HG02943 (cell line): ENCODE results near the gene SNAP25.

Experiments
- ATAC-seq: cut with Tn5 transposase; IDR thresholded peaks from one replicate; pipeline ENCODE4 v1.9.1; 2021; ENCODE audit warnings: mild to moderate bottlenecking, low read depth, moderate library complexity; ENCODE audit not compliant: unreplicated experiment

SNAP25 gene

DNA sequence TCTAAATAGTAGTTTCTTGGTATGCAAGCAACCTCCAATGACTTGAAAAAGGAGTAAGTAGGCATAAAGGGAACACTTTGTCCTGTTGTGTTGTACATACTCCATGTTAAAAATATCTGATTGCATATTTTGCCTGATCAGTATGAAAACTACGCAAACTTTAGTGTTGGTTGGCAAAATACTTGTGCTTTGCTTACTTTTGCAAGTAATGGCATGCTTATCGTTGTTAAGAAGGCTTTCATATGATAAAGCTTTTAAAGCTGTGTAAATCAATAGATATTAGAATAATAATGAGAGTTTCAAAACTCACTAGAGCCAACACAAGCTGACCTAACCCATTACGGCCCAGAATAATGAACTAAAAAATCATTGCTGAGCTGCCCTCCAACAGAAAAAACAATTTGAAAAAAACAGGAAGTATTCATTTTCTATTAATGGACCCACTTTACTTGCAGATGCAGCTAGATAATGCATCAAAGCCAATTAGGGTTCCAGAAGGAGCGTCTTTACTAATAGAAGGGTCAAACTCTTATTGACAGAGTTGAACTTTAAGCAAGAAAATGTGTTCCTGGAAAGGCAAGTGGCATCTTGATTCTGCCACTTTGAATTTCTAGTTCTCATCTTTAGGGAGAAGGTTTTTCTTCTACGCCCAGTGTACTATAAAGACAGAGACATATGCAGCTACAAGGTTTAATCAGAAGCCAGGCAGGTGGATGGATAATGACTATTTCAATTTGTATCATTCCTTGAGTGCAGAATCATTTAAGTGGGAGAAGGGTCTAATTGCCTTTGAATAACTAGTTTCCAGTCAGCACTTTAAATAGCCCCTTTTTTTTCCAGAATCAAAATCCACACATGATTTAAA, 82.2 kb downstream of the SNAP25 start:
- ATAC-seq: no peak

DNA sequence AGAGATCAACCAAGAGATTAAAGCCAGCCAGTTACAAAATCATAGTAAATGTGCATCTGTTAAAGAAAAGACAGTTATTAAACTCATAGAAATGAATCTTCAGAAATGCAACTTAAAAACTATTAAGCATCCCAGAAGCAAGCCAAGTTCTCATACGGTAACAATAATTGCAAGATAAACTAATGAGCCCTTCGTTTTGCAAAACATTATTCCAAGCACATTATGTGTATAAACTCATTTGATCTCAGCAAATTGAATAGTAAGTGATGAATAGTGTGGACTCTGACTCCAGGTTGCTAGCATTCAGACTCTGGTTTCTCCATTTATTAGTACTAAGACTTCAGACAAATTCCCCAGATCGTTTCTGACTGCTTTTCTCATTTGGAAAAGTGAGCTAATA, 85.2 kb downstream of the SNAP25 start:
- ATAC-seq: no peak

DNA sequence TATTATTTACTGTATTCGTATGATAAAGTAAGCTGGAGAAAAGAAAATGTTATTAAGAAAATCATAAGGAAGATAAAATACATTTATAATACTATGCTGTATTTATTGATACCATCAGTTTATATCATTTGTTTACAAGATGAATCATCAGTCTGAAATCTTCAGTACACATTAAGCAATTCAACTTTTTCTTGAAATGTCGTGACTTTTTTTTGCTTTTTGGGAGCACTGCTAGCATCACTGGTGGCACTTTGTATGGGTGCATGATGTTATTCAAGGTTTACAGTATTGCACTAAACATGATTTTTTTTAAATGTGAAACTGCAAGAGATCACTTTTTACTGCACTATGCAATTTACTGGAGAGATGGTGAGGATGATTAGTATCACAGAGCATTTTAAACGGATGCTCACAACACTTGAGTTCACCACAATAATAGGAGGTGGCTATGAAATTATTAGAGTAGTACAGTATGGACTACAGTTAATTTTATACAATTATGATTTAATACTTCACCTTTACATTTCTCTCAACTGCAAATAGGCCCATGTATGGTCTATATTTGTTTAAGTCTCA, 85.9 kb downstream of the SNAP25 start:
- ATAC-seq: no peak

DNA sequence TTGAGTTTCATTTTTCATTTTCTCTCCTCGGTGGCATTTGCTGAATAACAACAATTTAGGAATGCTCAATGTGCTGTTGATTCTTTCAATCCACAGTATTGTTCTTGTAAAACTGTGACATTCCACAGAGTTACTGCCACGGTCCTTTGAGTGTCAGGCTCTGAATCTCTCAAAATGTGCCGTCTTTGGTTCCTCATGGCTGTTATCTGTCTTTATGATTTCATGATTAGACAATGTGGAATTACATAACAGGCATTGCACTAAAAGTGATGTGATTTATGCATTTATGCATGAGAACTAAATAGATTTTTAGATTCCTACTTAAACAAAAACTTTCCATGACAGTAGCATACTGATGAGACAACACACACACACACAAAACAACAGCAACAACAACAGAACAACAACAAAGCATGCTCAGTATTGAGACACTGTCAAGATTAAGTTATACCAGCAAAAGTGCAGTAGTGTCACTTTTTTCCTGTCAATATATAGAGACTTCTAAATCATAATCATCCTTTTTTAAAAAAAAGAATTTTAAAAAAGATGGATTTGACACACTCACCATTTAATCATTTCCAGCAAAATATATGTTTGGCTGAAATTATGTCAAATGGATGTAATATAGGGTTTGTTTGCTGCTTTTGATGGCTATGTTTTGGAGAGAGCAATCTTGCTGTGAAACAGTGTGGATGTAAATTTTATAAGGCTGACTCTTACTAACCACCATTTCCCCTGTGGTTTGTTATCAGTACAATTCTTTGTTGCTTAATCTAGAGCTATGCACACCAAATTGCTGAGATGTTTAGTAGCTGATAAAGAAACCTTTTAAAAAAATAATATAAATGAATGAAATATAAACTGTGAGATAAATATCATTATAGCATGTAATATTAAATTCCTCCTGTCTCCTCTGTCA, 88.1 kb downstream of the SNAP25 start:
- ATAC-seq: no peak

DNA sequence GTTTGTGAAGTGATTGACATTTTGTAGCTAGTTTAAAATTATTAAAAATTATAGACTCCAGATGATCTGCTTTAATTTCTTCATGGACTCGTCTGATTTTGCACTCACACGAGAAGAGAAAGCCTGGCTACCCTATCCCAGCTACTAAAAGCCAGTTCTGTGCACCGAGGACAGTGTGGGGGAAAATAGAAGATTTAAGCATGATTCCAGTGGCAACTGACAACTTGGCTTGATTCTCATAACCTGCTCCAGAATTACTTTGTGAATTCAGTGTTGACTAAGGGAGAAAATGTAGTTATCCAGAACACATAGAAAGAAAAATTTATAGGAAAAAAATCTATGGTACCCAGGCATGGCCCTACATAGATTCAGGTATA, 88.7 kb downstream of the SNAP25 start:
- no peak for ATAC-seq

DNA sequence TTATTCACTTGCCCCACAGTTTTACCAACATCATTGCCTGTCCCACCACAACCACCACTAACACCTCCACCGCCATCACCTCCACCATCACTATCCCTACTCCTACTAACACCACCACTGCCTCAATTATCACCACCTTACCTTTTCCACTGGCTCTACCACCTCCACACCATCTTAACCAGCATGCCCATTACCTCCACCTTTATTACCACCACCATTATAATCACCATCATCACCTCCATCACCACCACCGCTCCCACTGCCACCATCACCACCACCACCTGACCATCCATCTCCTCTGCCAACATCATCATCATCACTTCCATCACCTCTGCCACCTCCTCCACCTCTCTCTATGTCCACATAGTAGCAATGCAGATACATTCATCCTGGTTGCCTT, 90.0 kb downstream of the SNAP25 start:
- ATAC-seq: no peak

DNA sequence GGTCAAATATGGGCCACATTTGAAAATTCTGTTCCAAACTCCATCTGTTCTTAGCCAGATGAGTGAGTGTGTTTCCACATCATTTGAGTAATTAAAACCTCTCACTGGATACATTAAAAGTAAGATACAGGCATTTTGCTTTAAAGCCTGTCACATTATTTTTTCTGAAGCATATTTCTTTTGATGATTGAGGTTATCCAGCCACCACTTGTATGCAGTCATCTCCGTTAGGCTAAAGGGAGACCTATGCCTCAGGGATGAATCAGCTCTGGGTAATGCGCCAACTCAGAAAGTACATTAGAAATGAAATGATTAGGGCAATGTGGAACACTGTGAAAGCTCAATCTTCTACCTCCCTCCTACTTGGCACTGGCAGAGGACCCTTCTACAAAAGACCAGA, 90.7 kb downstream of the SNAP25 start:
- ATAC-seq: no peak

DNA sequence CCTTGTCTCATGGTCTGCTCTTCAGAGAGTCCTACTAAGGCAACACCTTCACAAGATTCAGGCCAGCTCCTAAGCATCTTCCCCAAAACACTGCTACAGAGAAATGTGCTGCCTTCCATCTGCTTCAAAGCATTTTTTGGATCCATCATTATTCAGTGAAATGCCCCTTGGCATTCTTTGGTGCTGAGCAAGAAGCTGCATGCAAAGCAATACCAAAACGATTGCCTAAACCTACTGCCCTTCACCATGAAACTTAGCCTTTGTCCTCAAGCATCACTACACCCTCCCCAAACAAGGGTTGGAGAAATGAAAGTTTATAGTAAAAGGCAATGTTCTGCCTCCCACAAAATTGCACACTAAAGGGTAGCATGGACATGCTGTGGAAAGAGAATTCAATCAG, 93.5 kb downstream of the SNAP25 start:
- ATAC-seq: no peak

DNA sequence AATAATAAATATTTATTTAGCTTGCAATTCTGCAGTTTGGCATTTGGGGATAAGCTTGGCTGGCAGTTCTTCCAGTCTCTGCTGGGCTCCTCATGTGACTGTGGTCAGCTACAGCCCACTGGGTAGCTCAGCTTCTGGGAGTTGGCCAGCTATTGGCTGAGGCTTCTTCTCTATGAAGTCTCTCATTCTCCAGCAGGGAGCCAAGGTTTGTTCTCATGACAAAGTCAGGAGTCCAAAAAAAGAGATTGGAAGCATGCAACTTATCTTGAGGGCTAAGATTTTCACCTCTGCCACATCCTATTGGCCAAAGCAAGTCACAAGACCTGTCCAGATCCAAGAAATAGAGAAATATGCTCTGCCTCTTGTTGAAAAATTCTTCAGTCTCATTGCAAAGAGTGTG, 94.6 kb downstream of the SNAP25 start:
- ATAC-seq: no peak

DNA sequence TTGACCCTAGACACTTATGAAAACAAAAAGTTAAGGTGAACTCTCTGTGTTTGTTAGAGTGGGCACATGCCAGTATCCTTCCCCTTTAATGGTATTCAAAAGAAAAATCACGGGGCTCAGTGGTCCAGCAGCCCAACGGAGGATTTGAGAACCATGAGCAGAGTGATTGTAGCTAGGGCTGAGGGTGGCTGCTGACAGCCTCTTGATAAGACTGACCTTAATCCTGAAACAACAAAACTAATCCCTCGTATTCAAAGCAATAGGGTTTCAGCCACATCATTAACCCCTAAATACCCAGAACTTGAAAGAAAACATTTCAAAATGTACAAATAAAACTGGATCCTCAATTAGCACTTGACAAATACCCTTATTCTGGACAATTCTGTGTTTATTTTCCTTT, 95.1 kb downstream of the SNAP25 start:
- no peak for ATAC-seq

DNA sequence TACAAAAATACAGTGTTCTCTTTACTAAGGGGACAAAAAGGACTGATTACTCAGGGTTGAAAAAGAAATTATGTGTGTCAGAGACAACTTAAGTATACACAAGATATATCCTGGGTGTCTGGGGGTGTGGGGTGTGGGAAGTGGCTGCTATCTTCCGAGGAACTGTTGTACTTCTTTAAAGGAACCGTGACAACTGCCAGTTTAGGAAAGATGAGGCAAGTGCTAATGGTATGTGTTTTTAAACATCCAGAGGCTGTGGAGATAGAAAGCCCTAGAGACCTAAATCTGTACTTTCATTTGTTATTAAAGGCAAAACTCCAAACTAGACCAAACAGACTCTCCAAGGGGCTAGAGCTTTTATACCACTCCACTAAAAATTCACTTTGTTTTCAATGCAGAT, 95.6 kb downstream of the SNAP25 start:
- no peak for ATAC-seq

DNA sequence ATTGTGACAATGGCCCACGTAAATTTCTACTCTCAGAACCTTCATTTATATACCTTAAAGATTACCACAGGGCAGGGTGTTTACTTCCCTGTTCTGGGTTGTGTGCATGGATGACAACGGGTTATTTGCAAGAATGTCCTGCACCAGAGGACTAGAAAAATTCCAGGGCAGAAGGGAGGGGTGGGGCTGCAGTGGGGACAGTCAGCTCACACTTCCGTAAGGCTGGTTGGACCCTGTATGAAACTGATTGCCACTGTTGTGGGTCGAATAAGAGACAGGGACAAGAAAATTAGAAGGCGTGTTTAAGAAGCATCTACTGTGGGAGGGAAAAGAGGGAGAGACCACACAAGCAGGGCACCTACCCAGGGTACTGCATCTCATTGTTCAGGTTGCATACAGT, 96.5 kb downstream of the SNAP25 start:
- ATAC-seq: no peak

DNA sequence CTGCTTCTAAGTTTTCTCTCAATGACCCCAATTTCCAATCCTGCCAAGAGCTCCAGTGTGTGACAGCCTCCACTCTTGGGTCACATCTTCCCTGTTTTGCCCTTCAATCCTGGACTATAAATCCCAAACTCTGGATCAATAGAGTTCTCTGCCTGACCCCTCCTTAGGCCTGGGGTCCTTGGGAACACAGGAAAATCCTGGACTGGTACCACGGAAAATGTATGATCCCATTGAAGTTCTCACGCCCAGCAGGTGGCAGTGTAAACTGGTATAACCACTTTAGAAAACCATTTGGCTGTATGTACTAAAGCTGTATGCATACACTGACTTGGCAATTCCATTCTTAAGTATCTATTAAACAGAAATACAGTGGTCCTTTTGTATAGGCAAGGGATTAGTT, 98.0 kb downstream of the SNAP25 start:
- ATAC-seq: no peak

DNA sequence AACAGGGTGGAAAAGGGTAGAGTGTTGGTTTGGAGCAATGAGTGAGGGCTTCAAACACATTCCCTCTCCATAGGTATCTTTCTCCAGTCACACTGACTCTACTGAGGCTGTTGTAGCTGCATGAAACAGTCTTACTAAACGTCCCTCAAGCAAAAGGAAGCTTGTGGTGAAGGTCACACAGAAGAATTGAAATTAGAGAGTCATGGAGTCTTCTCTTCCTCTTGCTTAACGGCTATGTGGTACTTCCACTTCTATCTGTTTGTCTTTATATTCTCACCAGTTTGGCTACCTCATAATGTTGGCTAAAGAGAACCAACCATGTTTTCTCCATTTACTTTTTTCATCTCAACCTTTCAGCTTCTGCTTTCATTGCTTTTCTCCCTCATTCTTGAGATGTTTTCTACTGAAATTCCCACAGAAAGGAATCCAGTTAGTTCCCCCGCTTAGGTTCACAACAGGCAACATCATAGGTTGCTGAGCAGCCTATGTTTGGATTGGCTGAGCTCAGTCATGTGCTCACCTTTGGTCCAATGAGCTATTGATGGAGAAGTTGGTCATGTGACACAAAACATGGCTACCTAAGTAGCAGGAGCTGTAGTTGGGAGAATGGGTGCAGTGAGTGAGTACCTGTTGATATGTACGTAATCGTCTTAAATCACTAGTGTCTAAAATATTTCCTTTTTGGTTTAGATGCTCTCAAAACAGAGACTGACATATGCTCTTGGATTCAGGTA, 99.8 kb downstream of the SNAP25 start:
- no peak for ATAC-seq

DNA sequence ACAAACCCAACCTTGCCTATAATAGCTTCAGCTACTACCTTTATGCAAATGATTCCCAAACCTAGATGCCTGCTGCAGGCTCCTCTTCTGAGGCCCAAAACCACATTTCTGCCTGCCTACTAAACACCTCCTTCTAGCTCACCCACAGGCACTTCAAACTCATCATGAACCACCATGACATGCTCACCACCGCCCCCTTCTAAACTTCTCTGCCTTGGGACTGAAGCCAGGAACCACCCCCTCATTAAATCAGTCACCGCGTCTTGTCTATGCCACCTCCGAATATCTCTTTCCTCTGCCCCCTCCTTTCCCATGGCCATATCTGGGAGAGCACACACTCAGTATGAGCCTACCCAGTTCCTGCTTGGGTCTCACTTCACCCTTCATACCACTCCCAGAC, 101.2 kb downstream of the SNAP25 start:
- ATAC-seq: no peak

DNA sequence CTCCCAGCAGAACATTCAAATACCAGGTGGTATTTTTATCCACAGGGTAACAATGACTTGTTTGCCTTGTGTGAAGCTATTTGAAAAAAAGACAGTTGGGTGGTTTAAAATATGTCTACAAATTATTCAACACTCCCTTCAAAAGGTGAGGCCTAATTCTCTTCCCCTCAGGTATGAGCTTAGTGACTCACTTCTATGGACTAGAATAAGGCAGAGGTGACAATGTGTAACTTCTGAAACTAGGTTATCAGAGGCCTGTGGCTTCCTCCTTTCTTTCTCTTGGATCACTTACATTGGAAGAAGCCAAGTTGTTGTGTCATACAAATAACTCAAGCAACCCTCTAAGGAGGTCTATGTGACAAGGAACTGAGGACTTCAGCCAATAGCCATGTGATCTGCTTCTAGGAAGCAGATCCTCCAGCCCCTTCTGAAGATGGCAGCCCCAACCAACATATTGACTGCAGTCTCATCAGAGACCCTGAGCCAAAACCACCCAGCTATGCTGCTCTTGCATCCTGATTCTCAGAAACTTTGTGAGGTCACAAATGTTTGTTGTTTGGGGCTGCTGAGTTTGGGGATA, 102.6 kb downstream of the SNAP25 start:
- no peak for ATAC-seq

DNA sequence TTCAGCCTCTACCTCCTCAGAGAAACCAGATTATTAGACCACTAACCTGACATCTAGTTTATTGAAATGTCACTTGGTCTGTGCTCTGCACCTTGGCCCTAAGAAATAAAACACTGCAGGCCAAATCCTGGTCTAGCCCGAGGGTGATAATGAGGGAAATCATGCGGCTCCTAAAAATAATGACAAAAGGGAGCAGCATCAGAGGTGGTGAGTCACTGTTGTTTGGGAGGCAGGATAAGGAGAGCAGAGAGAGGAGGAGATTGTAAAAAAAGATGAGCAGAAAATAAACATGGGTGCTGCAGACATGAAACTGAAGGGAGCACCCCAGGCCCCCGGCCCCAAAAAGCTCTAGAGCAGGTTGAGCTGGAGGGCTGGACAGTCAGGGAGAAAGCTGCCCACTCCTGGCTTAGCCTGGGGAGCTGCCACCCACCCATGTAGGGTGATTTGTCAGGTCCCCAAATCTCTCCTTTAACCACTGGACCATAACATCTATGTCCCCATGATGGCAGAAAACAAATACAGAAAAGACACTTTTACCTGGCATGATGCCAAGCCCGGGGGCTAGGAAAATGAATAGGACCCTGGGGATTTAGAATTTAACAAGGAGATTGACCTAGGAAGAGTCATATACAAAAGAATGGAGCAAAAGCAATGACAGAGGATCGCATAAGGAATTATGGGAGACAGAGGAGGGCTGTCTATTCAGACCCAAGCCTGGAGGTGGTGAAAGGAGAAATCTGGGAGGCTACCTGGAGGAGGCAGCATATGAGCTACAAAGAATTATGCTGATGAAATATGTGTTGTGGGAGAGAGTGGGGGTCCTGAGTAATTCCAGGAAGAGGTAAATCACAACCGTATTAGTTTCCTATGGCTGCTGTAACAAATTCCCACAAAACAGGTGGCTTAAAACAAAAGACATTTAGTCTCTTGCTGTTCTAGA, 103.7 kb downstream of the SNAP25 start:
- no peak for ATAC-seq

DNA sequence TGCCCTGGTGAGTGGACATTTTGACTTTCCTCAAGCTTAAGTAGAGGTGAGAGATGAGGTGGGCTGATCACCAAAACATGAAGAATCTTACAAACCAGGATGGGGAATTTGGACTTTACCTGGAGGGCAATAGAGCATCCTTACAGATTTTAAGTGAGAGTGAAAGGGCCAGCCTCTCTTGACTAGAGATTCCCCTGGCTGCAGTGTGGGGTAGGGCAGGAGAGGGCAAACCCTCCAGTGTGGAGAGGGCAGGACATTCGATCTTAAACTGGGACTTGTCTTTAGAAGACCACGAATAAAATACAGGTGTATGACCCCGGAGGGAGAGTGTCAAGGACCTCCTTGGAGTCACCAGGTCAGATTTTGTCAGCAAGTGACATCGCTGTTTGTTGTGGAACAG, 105.1 kb downstream of the SNAP25 start:
- ATAC-seq: no peak

DNA sequence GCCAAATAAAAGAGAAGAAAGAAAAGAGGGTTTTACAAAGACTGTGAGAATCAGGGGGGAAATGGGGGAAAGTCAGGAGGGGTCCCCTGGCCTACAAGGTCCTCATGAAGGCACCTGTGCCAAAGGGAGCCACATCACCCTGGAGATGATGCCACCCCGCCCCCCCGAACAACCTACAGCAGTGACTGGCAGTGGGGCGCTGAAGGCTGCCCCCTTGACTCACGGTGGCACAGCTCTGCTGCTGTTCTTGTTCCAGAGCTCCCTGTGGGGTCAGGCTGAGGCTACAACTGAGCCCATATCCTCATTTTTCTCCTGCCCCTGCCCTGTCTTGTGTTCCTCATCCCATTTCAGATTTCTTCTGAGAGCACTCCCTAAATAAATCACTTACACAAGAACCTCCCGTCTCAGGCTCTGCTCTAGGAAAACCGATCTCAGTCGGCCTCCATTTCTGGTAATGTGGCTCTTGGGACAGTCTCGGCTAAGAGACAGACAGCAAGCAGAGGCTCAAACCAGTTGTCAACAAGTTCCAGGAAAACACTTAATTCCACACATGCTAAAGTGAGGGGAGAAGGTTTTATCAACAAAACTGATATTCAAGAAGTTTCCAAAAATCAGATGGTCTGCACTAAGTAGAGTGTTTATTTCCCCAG, 105.7 kb downstream of the SNAP25 start:
- ATAC-seq: no peak
